ENCODE data around the gene RASSF7.

RASSF7 gene

DNA sequence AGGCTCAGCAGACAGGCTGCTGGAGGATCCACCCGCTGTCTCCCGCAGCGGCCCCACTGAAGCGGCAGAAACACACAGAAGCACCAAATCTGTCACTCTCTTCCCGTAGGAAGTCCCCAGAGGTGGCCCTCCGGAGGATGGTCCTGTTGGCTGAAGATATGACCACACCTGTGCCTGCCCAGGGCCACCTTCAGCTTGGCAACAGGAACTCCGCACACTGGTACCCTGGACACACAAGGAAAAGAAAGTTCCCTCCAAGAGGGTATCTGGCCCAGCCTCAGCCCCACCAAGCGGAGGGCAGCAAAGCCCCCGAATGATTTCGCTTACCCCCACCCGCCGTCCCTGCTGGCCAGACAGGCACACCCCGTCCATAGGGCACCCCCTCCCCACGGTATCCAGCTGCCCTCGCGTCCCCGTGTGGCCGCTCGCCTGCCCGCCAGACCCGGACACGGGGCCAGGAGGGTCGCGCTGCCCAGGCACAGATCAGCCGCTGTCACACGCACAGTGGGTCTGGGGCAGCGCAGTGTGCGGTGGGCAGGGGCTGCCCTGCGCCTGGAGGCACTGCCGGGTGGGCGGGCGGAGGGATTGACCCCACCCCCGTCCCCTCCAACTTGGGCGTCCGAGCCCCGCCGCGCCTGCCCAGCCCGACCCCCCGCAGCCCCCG is 7.0 kb downstream of the RASSF7 start:
- DNase-seq = peak; percentile 69

GRCh38 chr11:568306-569157 is 7.8 kb downstream of the RASSF7 start:
- peak; percentile 97 for DNase-seq

DNA sequence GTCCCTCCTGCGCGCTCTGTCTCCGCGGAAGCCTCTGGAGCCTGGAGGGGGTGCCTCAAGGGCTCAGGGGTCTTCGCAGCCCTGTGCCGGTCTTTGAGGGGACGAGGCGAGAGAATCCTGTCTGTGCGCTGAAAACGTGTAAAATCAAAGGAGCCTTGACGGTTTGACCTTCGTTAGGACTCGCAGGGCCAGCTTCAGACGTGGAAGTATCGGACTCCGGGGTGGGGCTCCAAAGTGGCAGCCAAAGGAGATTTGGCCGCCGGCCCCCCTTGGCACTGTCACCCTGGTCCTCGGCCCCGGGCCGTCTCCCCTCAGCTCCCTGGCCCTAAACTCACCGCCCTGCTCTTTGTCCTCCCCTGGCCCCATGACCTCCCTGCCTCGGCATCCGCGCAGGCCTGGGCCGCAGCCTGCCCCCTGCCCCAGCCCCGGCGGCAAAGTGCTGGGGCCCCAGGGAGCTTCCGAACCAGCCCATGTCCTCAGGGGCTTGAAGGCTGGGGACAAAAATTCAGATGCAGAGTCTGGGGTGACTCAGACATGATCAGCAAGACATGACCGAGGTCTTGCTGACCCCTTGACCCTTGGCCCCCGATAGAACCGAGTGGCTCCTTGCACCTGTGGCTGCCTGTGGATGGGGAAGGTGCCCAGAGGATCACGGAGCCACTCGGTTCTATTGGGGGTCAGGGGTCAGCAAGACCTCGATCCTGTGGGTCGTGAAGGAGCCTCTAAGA is 8.6 kb downstream of the RASSF7 start:
- DNase-seq = no peak

GRCh38 chr11:571802-572185 is 11.0 kb downstream of the RASSF7 start:
- no peak for DNase-seq

DNA sequence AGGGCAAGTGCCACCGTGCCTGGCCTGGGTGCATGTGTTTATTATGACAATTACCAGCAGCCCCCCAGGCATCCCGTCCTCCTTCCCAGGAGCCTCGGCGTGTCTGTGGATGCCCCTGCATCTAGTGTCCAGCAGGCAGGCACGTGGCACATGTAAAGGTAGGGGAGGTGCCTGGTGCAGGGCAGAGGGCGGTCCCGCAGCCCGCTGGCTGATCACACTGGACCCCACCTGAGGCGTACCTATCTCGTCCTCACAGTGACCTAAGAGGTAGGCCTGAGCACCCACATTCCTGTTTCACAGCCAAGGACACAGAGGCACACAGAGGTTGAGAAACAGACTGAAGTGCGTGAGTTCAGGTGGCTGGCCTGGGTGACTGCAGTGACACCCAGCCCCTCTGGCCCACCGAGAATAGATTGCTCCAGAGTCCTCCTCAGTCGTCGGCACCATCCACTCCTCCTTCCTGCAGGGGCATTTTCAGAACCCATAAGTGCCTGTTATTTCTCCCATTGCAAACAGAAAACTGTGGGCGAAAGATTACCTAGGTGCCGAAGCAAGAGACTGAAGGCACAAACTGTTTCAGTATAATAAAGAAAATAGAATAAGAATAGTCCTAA is 12.5 kb downstream of the RASSF7 start:
- no peak for DNase-seq

DNA sequence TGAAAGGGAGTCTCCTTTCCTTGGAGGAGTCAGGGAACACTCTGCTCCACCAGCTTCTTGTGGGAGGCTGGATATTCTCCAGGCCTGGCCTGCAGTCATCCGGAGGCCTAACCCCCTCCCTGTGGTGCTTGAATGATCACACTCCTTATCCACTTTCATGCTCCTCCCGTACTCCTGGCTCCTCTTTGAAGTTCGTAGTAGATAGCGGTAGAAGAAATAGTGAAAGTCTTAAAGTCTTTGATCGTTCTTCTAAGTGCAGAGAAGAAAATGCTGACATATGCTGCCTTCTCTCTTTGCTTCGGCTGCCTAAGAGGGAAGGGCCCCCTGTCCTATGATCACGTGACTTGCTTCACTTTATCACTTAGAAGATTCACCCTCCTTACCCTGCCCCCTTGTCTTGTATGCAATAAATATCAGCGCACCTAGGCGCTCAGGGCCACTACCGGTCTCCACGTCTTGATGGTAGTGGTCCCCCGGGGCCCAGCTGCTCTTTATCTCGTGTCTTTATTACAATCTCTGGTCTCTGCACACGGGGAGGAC is 13.3 kb downstream of the RASSF7 start:
- peak; percentile 67 for DNase-seq

DNA sequence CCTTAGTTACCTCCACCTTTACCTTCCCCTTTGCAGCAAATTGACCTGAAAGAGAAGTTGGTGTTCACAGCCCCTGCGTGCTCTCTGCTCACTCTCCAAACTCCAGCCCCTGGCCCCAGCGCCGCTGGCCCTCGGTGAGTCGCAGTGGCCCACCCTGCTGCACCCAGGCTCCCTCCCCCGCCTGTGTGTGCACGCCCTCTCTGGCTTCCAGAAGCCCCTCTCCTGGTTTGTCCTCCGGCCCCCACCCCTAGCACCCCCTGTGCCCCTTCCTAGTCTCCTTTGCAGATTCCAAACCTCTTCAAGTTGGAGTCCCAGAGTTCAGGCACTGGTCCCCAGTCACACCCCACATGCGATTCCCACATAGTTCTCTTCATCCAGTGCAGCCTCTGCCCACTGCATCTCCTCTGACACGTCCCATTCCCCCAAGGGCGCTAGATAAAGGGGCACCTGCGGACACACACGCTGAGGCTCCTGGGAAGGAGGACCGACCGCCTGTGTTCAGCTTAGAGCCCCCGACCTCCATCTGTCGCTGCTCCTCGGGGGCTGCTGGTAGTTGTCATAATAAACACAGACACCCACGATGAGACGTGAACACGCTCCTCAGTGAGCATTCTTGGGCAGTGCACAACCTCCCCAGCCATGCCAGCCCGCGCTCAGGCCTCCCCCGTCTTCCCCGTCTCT is 14.0 kb downstream of the RASSF7 start:
- DNase-seq = peak; percentile 71

- DNase-seq = no peak
These were observed 14.7 kb downstream of the RASSF7 start for GRCh38 chr11:575313-575995.

DNA sequence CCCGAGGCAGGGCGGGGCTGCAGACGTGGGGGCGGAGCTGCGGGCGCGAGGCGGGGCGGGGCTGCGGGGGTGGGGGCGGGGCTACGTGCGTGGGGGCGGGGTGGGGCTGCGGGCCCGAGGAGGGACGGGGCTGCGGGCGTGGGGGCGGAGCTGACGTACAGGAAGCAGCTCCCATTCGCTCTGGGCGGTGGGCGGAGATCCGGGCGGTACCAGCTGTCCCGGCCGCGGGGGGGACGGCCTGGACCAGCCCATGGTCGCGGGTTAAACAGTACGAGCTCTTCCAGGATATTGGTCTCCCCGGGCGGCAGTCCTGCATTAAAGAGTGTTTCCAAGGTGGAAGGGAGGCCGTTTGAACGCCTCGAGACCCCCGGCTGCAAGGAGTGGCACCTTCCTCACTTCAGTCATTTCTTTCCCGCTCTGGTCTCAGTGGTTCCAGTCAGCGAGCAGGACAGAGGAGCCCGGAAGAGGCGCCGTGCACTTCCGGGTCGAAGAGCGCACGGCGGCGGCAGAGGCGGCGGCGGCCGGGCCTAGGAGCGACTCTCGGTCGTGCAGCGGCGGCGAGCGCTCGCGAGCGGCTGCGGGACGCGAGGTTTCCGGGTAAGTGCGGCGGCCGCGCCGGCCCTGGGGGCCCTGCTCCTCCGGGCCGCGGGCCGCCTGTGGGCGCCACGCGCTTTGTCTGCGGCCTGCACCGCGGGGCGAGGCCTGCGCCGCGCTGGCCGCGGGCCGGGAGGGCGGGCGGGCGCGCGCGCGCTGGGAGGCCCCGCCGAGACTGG is 15.4 kb downstream of the RASSF7 start, which contains the start of gene PHRF1:
TSS of gene PHRF1 (plus strand) at position 475 of the 773 bp plus-strand sequence. CDS start 5,043 bp downstream, outside the sequence.
- DNase-seq = peak; percentile 98

- DNase-seq = peak; percentile 72
These were observed 16.2 kb downstream of the RASSF7 start for GRCh38 chr11:576811-577610.

- DNase-seq = no peak
These were observed 16.8 kb downstream of the RASSF7 start for GRCh38 chr11:577611-577894.

DNA sequence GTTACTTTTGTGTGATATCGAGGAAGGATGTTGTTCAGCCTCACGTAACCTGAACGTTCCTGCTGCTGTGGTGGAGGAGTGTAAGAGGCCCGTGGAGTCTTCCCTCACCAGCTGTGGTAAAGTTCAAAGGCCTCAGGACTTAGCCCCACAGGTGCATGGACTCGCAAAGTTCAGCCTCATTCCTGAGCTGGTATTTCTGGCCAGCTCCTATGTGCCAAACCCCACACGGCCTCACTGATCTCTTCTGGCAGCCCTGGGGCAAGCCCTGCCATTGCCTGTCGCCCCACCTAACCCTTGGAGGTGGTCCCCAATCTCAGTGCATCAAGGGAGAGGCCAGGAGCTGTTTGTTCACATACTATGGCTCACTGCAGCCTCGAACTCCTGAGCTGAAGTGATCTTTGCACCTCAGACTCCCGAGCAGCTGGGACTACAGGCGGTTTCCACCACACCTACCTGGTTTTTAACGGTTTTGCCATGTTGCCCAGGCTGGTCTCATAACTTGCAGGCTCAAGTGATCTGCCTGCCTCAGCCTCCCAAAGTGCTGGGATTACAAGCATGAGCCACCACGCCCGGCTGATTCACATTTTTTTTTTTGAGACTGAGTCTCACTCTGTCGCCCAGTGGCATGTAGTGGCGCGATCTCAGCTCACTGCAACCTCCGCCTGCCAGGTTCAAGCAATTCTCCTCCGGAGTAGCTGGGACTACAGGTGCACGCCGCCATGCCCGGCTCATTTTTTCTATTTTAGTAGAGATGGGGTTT is 17.7 kb downstream of the RASSF7 start:
- no peak for DNase-seq

DNA sequence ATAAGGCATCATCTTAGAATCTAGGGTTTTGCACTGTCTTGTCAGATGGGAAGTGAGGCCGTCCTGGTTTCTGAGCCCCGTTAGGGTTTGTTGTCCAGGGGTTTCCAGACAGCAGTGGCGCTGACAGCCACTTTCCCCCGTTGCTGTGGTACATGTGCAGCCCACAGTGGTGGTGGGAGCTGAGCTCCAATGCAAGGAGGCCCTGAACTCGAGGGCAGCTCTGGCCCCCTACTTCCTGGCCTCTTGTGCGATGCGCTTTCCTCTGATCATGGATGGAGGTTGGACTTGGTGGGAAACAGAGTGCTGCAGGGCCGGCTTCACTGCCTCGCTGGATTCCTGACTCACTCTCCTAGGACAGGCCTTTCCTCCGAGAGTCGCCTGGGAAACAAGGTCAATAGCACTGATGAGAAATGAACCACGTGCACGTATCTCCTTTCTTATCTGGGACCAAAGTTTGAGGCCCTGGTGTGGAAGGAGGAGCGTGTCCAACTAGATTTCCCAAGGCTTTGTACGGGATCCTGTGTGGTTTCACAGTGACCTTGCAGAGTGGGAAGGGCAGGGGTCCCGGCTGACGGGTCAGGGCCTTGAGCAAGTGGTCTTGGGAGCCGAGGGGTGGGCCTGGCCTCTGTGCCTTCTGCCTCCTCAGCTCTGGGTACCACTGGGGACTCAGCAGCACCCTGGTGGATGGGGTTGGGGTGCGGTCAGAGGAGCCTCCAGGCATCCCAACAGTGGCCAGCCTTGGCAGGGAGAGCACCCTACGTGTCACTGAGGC is 19.2 kb downstream of the RASSF7 start:
- no peak for DNase-seq

DNA sequence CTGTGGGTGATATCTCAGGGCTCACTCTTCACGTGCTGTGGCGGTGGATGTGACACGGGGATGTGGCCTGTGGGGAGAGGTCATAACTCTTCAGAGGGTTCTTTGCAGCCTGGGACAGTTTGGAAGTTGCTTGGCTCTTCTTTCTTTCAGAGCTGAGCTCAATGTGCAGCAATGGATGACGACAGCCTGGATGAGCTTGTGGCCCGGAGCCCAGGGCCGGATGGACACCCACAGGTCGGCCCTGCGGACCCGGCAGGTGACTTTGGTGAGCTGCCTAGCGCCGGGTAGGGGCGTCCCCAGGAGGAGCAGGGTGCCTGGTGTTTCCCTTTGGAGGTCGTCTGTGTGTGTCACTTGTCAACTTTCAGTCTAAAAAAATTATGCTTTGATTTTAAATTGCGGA is 20.6 kb downstream of the RASSF7 start:
- no peak for DNase-seq

- DNase-seq = no peak
These were observed 21.0 kb downstream of the RASSF7 start for GRCh38 chr11:581752-582151.

- no peak for DNase-seq
These were observed 23.5 kb downstream of the RASSF7 start for GRCh38 chr11:584287-584686.

GRCh38 chr11:586376-587316 is 25.9 kb downstream of the RASSF7 start:
- DNase-seq = no peak

Measured in activated effector memory CD4-positive, alpha-beta T cell treated with anti-CD3 and anti-CD28 coated beads, Interleukin-2, amount 50 U/mL, for 16 hours (primary cell).